ENCODE data around the gene F7. TPM values are rescaled to one million over a fixed set of nuclear protein-coding genes. Genes with fewer than 3 reads are reported as not detected.
"Not testable (repeated sequence)": the region's sequence is repeated elsewhere in the genome, so short reads cannot be mapped to it uniquely, and the experiment has no call there.

The F7 gene
- not detected in 2 replicates for total RNA-seq (2014; rRNA removed; shearing (Covaris generic))
- not detected in 2 replicates for polyA plus RNA-seq (2016; fragmentation: Nextera tagmentation; extraction: Ambion mirVana)

GRCh38 chr13:113105032-113105920, at the start of gene F7:
Gene F7, plus strand, starts transcription at chr13:113105791. Its CDS starts 51 bp downstream, at chr13:113105842.
- TF ChIP-seq EZH2phosphoT487 (IDR thresholded peaks at IDR 0.05; ENCODE audit: insufficient read depth, low read depth) (no peak), EZH2 (IDR thresholded peaks at IDR 0.05; ENCODE audit: insufficient read depth, poor library complexity, severe bottlenecking) (no peak)
- H3F3A ChIP-seq (ENCODE audit: insufficient read depth), result no peaks in the 10 kb centered on the region
- no peaks in the 10 kb centered on the region for H3K79me2 ChIP-seq (ENCODE audit: insufficient read depth)
- peaks cover 1% of the 10 kb centered on the region for H3K27me3 ChIP-seq (replicated peaks; ENCODE audit: insufficient read depth)
- no peak for DNase-seq
- no peaks in the 10 kb centered on the region for H3K9me3 ChIP-seq (ENCODE audit: low read depth)
- H3K4me1 ChIP-seq (ENCODE audit: insufficient read depth), result no peaks in the 10 kb centered on the region
- WGBS, 2 experiments (ENCODE audit: low coverage in 1 of 2, low lambda C conversion rate in 2 of 2, missing lambda C conversion rate in 2 of 2), result 68 to 69% methylated on average over 17 of the region's 17 CpGs
- no peak within 1 kb of the TSS for H3K4me3 ChIP-seq
- H4K20me1 ChIP-seq (ENCODE audit: insufficient read depth), result no peaks in the 10 kb centered on the region
- H3K9ac ChIP-seq, result no peak within 1 kb of the TSS
- in situ Hi-C loops (cut with MboI), result no loop called here
- H3K27ac ChIP-seq, result no peak within 1 kb of the TSS
- H3K4me2 ChIP-seq (ENCODE audit: unreplicated experiment), result no peak within 1 kb of the TSS
- no peaks in the 10 kb centered on the region for H3K9me2 ChIP-seq (ENCODE audit: insufficient read depth)
- no peaks in the 10 kb centered on the region for H3K36me3 ChIP-seq (ENCODE audit: low read depth)
- no peak within 1 kb of the TSS for H2AFZ ChIP-seq

DNA sequence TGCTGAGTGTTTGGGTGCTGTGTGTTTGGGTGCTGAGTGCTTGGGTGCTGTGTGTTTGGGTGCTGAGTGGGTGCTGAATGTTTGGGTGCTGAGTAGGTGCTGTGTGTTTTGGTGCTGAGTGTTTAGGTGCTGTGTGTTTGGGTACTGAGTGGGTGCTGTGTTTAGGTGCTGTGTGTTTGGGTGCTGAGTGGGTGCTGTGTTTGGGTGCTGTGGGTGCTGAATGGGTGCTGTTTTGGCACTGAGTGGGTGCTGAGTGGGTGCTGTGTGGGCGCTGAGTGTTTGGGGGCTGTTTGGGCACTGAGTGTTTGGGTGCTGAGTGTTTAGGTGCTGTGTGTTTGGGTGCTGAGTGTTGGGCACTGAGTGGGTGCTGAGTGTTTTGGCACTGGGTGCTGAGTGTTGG, 48.5 kb upstream of the F7 start:
- Histone ChIP-seq H3K9me3 (ENCODE audit: low read depth) (no peaks in the 10 kb centered on the region), H3F3A (ENCODE audit: insufficient read depth) (no peaks in the 10 kb centered on the region), H3K4me3 (no peak overlapping the region), H3K36me3 (ENCODE audit: low read depth) (no peaks in the 10 kb centered on the region), H3K9me2 (ENCODE audit: insufficient read depth) (no peaks in the 10 kb centered on the region), H3K9ac (no peak overlapping the region), H3K27me3 (replicated peaks; ENCODE audit: insufficient read depth) (peaks cover 26% of the 10 kb centered on the region), H3K4me2 (ENCODE audit: unreplicated experiment) (no peak overlapping the region), H3K27ac (no peak overlapping the region), H2AFZ (no peak overlapping the region), H4K20me1 (ENCODE audit: insufficient read depth) (no peaks in the 10 kb centered on the region), H3K79me2 (ENCODE audit: insufficient read depth) (no peaks in the 10 kb centered on the region), H3K4me1 (ENCODE audit: insufficient read depth) (no peaks in the 10 kb centered on the region)
- no peak for DNase-seq
- in situ Hi-C loops (cut with MboI), result no loop called here
- WGBS, 2 experiments (ENCODE audit: low coverage in 1 of 2, low lambda C conversion rate in 2 of 2, missing lambda C conversion rate in 2 of 2), result 54 to 83% methylated on average over 1 of the region's 1 CpG
- no peak for TF ChIP-seq EZH2 (IDR thresholded peaks at IDR 0.05; ENCODE audit: insufficient read depth, poor library complexity, severe bottlenecking)
- no peak for TF ChIP-seq EZH2phosphoT487 (IDR thresholded peaks at IDR 0.05; ENCODE audit: insufficient read depth, low read depth)

DNA sequence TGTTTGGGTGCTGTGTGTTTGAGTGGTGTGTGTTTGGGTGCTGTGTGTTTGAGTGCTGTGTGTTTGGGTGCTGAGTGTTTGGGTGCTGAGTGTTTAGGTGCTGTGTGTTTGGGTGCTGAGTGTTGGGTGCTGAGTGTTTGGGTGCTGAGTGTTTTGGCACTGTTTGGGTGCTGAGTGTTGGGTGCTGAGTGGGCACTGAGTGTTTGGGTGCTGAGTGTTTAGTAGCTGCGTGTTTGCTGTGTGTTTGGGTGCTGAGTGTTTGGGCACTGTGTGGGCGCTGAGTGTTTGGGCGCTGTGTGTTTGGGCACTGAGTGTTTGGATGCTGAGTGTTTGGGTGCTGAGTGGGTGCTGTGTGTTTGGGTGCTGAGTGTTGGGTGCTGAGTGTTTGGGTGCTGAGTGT, 48.0 kb upstream of the F7 start:
- H3K27me3 ChIP-seq (replicated peaks; ENCODE audit: insufficient read depth), result peaks cover 21% of the 10 kb centered on the region
- H3F3A ChIP-seq (ENCODE audit: insufficient read depth); H3K79me2 ChIP-seq (ENCODE audit: insufficient read depth); H2AFZ ChIP-seq; H3K27ac ChIP-seq; H4K20me1 ChIP-seq (ENCODE audit: insufficient read depth); H3K4me1 ChIP-seq (ENCODE audit: insufficient read depth); H3K9me2 ChIP-seq (ENCODE audit: insufficient read depth); H3K36me3 ChIP-seq (ENCODE audit: low read depth); H3K9me3 ChIP-seq (ENCODE audit: low read depth); in situ Hi-C loops (cut with MboI); H3K4me3 ChIP-seq; DNase-seq; H3K9ac ChIP-seq; H3K4me2 ChIP-seq (ENCODE audit: unreplicated experiment): not testable (repeated sequence)
- WGBS, 2 experiments (ENCODE audit: low coverage in 1 of 2, low lambda C conversion rate in 2 of 2, missing lambda C conversion rate in 2 of 2), result 84 to 100% methylated on average over 3 of the region's 3 CpGs

GRCh38 chr13:113058129-113058987, 47.2 kb upstream of the F7 start:
- H3K4me2 ChIP-seq (ENCODE audit: unreplicated experiment), result no peak overlapping the region
- no peak overlapping the region for H2AFZ ChIP-seq

More at GRCh38 chr13:113058129-113058987, 47.2 kb upstream of the F7 start:
- no peak overlapping the region for H3K27ac ChIP-seq
- DNase-seq, result no peak
- H3K79me2 ChIP-seq (ENCODE audit: insufficient read depth), result no peaks in the 10 kb centered on the region
- H3K9ac ChIP-seq, result no peak overlapping the region
- H3F3A ChIP-seq (ENCODE audit: insufficient read depth), result no peaks in the 10 kb centered on the region
- 80 to 84% methylated on average over 16 to 21 of the region's 21 CpGs for WGBS, 2 experiments (ENCODE audit: low coverage in 1 of 2, low lambda C conversion rate in 2 of 2, missing lambda C conversion rate in 2 of 2)
- peaks cover 15% of the 10 kb centered on the region for H3K27me3 ChIP-seq (replicated peaks; ENCODE audit: insufficient read depth)
- H3K9me3 ChIP-seq (ENCODE audit: low read depth), result no peaks in the 10 kb centered on the region
- H3K9me2 ChIP-seq (ENCODE audit: insufficient read depth), result no peaks in the 10 kb centered on the region
- no peak for TF ChIP-seq EZH2phosphoT487 (IDR thresholded peaks at IDR 0.05; ENCODE audit: insufficient read depth, low read depth)
- no peak for TF ChIP-seq EZH2 (IDR thresholded peaks at IDR 0.05; ENCODE audit: insufficient read depth, poor library complexity, severe bottlenecking)
- H3K4me1 ChIP-seq (ENCODE audit: insufficient read depth), result no peaks in the 10 kb centered on the region
- H4K20me1 ChIP-seq (ENCODE audit: insufficient read depth), result no peaks in the 10 kb centered on the region
- in situ Hi-C loops (cut with MboI), result no loop called here
- H3K4me3 ChIP-seq, result no peak overlapping the region
- H3K36me3 ChIP-seq (ENCODE audit: low read depth), result no peaks in the 10 kb centered on the region
